PC-3 (cell line): ENCODE results near the gene EIF4G3. TPM values are rescaled to one million over a fixed set of nuclear protein-coding genes. Genes with fewer than 3 reads are reported as not detected.

Source experiments
- ATAC-seq: fragments of 200-7000 bp; cut with Tn5 transposase; 2 replicates; pipeline ENCODE4 v1.9.1; 2020; ENCODE audit warnings: mild to moderate bottlenecking, moderate library complexity
- BruUV-seq: library from RNA; stranded (reverse); fragments of 400-500 nt; replicated peaks from 2 replicates; lab custom pipeline; 2021; lab: Mats Ljungman, UMichigan
- CTCF ChIA-PET: fragments of 300-600 bp; sonication (Branson Sonifier 250); formaldehyde crosslinking; loops from one replicate; lab custom pipeline; 2022; ENCODE audit warnings: antibody characterized with exemption; lab: Charles Lee
- POLR2A ChIA-PET: fragments of 300-600 bp; sonication (Branson Sonifier 250); formaldehyde crosslinking; loops from one replicate; lab custom pipeline; 2022; ENCODE audit warnings: antibody characterized with exemption; ENCODE audit not compliant: unreplicated experiment; lab: Charles Lee
- DNase-seq: peaks from one replicate; pipeline ENCODE4 v3.0.0-alpha.2; 2015
- H2AFZ ChIP-seq: fragments of 300-600 bp; sonication (generic); 2 replicates; pipeline ENCODE4 v1.6.0; 2016; ENCODE audit warnings: antibody characterized with exemption, low read length
- H3F3A ChIP-seq: fragments of 300-600 bp; sonication (generic); one replicate; pipeline ENCODE4 v1.6.0; 2017; ENCODE audit warnings: antibody characterized with exemption, low read length, control low read depth, mild to moderate bottlenecking; ENCODE audit not compliant: unreplicated experiment
- H3K27ac ChIP-seq: fragments of 300-600 bp; sonication (generic); 2 replicates; pipeline ENCODE4 v1.5.1; 2016; ENCODE audit warnings: mild to moderate bottlenecking, low read length
- H3K27me3 ChIP-seq: fragments of 300-600 bp; sonication (generic); 2 replicates; pipeline ENCODE4 v1.6.1; 2016; ENCODE audit warnings: low read length, mixed read lengths
- H3K36me3 ChIP-seq: fragments of 300-600 bp; sonication (generic); 2 replicates; pipeline ENCODE4 v1.6.1; 2016; ENCODE audit warnings: low read depth, mixed run types, low read length, mixed read lengths
- H3K4me1 ChIP-seq: fragments of 300-600 bp; sonication (generic); 2 replicates; pipeline ENCODE4 v1.5.1; 2016; ENCODE audit warnings: low read length; ENCODE audit not compliant: insufficient read depth
- H3K4me2 ChIP-seq: fragments of 300-600 bp; sonication (generic); 2 replicates; pipeline ENCODE4 v1.6.0; 2016; ENCODE audit warnings: low read length
- H3K4me3 ChIP-seq: fragments of 300-600 bp; sonication (generic); 2 replicates; pipeline ENCODE4 v1.5.1; 2016; ENCODE audit warnings: mild to moderate bottlenecking, low read length, mixed read lengths
- H3K79me2 ChIP-seq: fragments of 300-600 bp; sonication (generic); 2 replicates; pipeline ENCODE4 v1.6.1; 2017; ENCODE audit warnings: low read length, mixed read lengths
- H3K9ac ChIP-seq: fragments of 300-600 bp; sonication (generic); 2 replicates; pipeline ENCODE4 v1.6.0; 2016; ENCODE audit warnings: mild to moderate bottlenecking, low read length
- H3K9me2 ChIP-seq: fragments of 300-600 bp; sonication (generic); replicated peaks from 2 replicates; pipeline ENCODE4 v1.6.1; 2016; ENCODE audit warnings: mixed run types, low read length, mixed read lengths
- H3K9me3 ChIP-seq: fragments of 300-600 bp; sonication (generic); 2 replicates; pipeline ENCODE4 v1.6.1; 2016; ENCODE audit warnings: low read length, mixed read lengths
- H4K20me1 ChIP-seq: fragments of 300-600 bp; sonication (generic); 2 replicates; pipeline ENCODE4 v1.6.1; 2016; ENCODE audit warnings: low read length, mixed read lengths
- CTCF ChIP-seq: fragments of 300-600 bp; sonication (generic); conservative IDR thresholded peaks from 2 replicates; pipeline ENCODE4 v1.5.1; 2017; ENCODE audit warnings: antibody characterized with exemption, low read depth, mild to moderate bottlenecking, low read length
- EZH2 ChIP-seq: fragments of 300-600 bp; sonication (generic); IDR thresholded peaks from one replicate; pipeline ENCODE4 v1.6.1; 2017; ENCODE audit warnings: antibody characterized with exemption, mild to moderate bottlenecking, low read length; ENCODE audit not compliant: unreplicated experiment
- EZH2phosphoT487 ChIP-seq: fragments of 300-600 bp; sonication (generic); IDR thresholded peaks from 2 replicates; pipeline ENCODE4 v1.6.1; 2018; ENCODE audit warnings: mild to moderate bottlenecking, antibody characterized with exemption, low read length, borderline replicate concordance
- intact Hi-C: fragments of 100-400 bp; cut with micrococcal nuclease; formaldehyde crosslinking; loops from 2 replicates; pipeline ENCODE4 v1.9.0; 2023
- total RNA-seq: library from RNA; depleted of rRNA; stranded (reverse); fragments of >200 nt; gene quantifications from 2 replicates; pipeline ENCODE4 v1.2.3, GENCODE V29; 2014

Gene EIF4G3
- total RNA-seq, 1 experiment from 2014 or later, result 16.9 TPM

DNA sequence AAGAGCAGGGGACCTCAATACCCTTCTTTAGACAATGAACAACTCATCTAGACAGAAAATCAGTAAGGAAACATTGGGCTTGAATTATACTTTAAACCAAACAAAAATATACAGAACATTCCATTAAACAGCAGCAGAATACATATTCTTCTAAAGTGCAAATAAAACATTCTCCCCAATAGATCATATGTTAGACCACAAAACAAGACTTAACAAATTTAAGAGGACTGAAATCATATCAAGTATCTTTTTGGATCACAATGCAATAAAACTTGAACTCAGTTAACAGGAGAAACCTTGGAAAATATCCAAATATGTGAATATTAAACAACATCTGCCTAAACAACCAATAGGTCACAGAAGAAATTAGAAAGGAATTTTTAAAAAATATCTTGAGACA lies 341.9 kb downstream of the EIF4G3 start:
- H3K4me2 ChIP-seq, result no peak overlapping the region
- H3K27me3 ChIP-seq, result no peaks in the 10 kb centered on the region
- no peak for ATAC-seq
- H2AFZ ChIP-seq, result no peak overlapping the region
- H3K9me3 ChIP-seq, result no peaks in the 10 kb centered on the region
- no peaks in the 10 kb centered on the region for H3F3A ChIP-seq
- TF ChIP-seq EZH2phosphoT487 (no peak), EZH2 (no peak), CTCF (no peak)
- no peaks in the 10 kb centered on the region for H3K9me2 ChIP-seq
- ChIA-PET CTCF (no interaction called here), POLR2A (no interaction called here)
- no TSS peak for BruUV-seq
- no peak overlapping the region for H3K9ac ChIP-seq
- no peaks in the 10 kb centered on the region for H3K79me2 ChIP-seq
- no peak overlapping the region for H3K27ac ChIP-seq
- no peaks in the 10 kb centered on the region for H3K4me1 ChIP-seq
- H4K20me1 ChIP-seq, result no peaks in the 10 kb centered on the region
- H3K36me3 ChIP-seq, result no peaks in the 10 kb centered on the region; the same call in 1 of the 2 replicates
- no peak for DNase-seq
- intact Hi-C loops, result no loop called here
- no peak overlapping the region for H3K4me3 ChIP-seq

DNA sequence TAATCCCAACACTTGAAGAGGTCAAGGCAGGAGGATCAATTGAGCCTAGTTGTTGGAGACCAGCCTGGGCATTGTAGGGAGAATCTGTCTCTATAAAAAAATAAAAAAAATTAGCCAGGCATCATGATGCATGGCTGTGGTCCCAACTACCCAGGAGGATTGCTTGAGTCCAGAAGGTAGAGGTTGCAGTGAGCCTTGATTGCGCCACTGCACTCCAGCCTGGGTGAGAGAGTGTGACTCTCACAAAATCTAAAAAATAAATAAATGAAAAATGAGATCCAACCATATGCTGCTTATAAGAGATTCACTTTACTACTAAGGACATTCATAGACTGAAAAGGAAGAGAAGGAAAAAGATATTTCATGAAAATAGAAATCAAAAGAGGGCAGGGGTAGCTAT lies 342.5 kb downstream of the EIF4G3 start:
- H3K36me3 ChIP-seq, result no peaks in the 10 kb centered on the region
- no peak overlapping the region for H3K4me3 ChIP-seq
- no peak overlapping the region for H3K9ac ChIP-seq
- BruUV-seq, result no TSS peak
- TF ChIP-seq EZH2phosphoT487 (no peak), EZH2 (no peak)
- no peaks in the 10 kb centered on the region for H4K20me1 ChIP-seq
- no peaks in the 10 kb centered on the region for H3K9me3 ChIP-seq
- CTCF ChIA-PET, result no interaction called here
- no peaks in the 10 kb centered on the region for H3F3A ChIP-seq
- no peaks in the 10 kb centered on the region for H3K27me3 ChIP-seq
- POLR2A ChIA-PET, result no interaction called here
- DNase-seq, result no peak
- no peaks in the 10 kb centered on the region for H3K4me1 ChIP-seq
- intact Hi-C loops, result no loop called here
- H3K79me2 ChIP-seq, result no peaks in the 10 kb centered on the region
- no peak overlapping the region for H2AFZ ChIP-seq
- H3K4me2 ChIP-seq, result no peak overlapping the region
- ATAC-seq, result no peak
- no peak overlapping the region for H3K27ac ChIP-seq
- no peaks in the 10 kb centered on the region for H3K9me2 ChIP-seq

- Histone ChIP-seq H3K4me1 (no peaks in the 10 kb centered on the region), H2AFZ (no peak overlapping the region), H3K9me3 (no peaks in the 10 kb centered on the region), H3K27me3 (no peaks in the 10 kb centered on the region), H3K36me3 (no peaks in the 10 kb centered on the region), H4K20me1 (no peaks in the 10 kb centered on the region), H3F3A (no peaks in the 10 kb centered on the region), H3K9me2 (no peaks in the 10 kb centered on the region), H3K27ac (no peak overlapping the region), H3K79me2 (no peaks in the 10 kb centered on the region), H3K4me2 (no peak overlapping the region), H3K9ac (no peak overlapping the region), H3K4me3 (no peak overlapping the region)
- TF ChIP-seq EZH2phosphoT487 (no peak), CTCF (no peak), EZH2 (no peak)
- DNase-seq, result no peak
- ATAC-seq, result no peak
- intact Hi-C loops, result no loop called here
- POLR2A ChIA-PET, result no interaction called here
- no TSS peak for BruUV-seq
- CTCF ChIA-PET, result no interaction called here
These were observed 346.3 kb downstream of the EIF4G3 start for GRCh38 chr1:20830378-20830777.
